T-cell (primary cell): ENCODE data around the gene HSP90AB1. TPM values are rescaled to one million over a fixed set of nuclear protein-coding genes. Genes with fewer than 3 reads are reported as not detected.

Source experiments
- ATAC-seq, 4 experiments: fragments of 200-7000 bp in 3 of 4; fragments of 150-1000 bp in 1 of 4; cut with Tn5 transposase; replicated peaks in 1 of 4; 1 replicate in 3 of 4; 2 replicates in 1 of 4; pipeline ENCODE4 v1.10.0; 2021; ENCODE audit warnings: moderate library complexity in 3 of 4, mild to moderate bottlenecking in 2 of 4, moderate number of reproducible peaks in 1 of 4
- CTCF ChIA-PET, 2 donors: fragments of 300-600 bp; sonication (Branson Sonifier 250); formaldehyde crosslinking; loops; one replicate each; lab custom pipeline; 2022; ENCODE audit warnings: antibody characterized with exemption in 2 of 2; lab: Charles Lee
- POLR2A ChIA-PET, 2 donors: fragments of 300-600 bp; sonication (Branson Sonifier 250); formaldehyde crosslinking; loops; one replicate each; lab custom pipeline; 2022; ENCODE audit warnings: antibody characterized with exemption in 2 of 2; lab: Charles Lee
- DNase-seq, 35 experiments: peaks; one replicate each; pipeline versions ENCODE4 v3.0.0 to v3.0.0-alpha.2; 2013 to 2023
- H3K27ac ChIP-seq: one replicate; pipeline ENCODE4 v1.5.1; 2013; ENCODE audit warnings: low read length
- H3K27me3 ChIP-seq, 2 experiments: replicated peaks in 1 of 2; 1 replicate in 1 of 2; 2 replicates in 1 of 2; pipeline versions ENCODE4 v1.6.1 to v1.7.0; 2013; ENCODE audit warnings: low read length in 1 of 2, mixed read lengths in 1 of 2; ENCODE audit not compliant: control insufficient read depth in 2 of 2, insufficient read depth in 2 of 2; ENCODE audit errors: extremely low read depth in 1 of 2
- H3K36me3 ChIP-seq, 2 donors: 1 replicate in 1 of 2; 2 replicates in 1 of 2; pipeline versions ENCODE4 v1.6.1 to v1.7.0; 2013; ENCODE audit warnings: low read length in 1 of 2; ENCODE audit not compliant: control insufficient read depth in 2 of 2, insufficient read depth in 1 of 2; ENCODE audit errors: extremely low read depth in 1 of 2
- H3K4me1 ChIP-seq, 2 experiments: 1 replicate in 1 of 2; 2 replicates in 1 of 2; pipeline versions ENCODE4 v1.6.1 to v1.7.0; 2013; ENCODE audit warnings: low read length in 2 of 2, mixed read lengths in 1 of 2; ENCODE audit not compliant: insufficient read depth in 2 of 2, control insufficient read depth in 1 of 2; ENCODE audit errors: extremely low read depth in 1 of 2
- H3K4me3 ChIP-seq, 2 donors: 1 replicate in 1 of 2; 2 replicates in 1 of 2; pipeline versions ENCODE4 v1.5.1 to v1.7.0; 2013; ENCODE audit warnings: mild to moderate bottlenecking in 2 of 2, low read length in 1 of 2, moderate library complexity in 1 of 2; ENCODE audit not compliant: control insufficient read depth in 1 of 2; ENCODE audit errors: extremely low read depth in 1 of 2
- H3K9me3 ChIP-seq: 2 replicates; pipeline ENCODE4 v1.7.0; 2013
- H3K27ac Mint-ChIP-seq, 2 donors: one replicate each; pipeline ENCODE4 v1.8.0; 2020 to 2021; ENCODE audit warnings: mild to moderate bottlenecking in 2 of 2, mixed read lengths in 2 of 2
- H3K27me3 Mint-ChIP-seq, 2 donors: one replicate each; pipeline ENCODE4 v1.8.0; 2021 to 2022; ENCODE audit warnings: mixed read lengths in 2 of 2
- H3K36me3 Mint-ChIP-seq: one replicate; pipeline ENCODE4 v1.8.0; 2021; ENCODE audit warnings: mixed read lengths
- H3K4me1 Mint-ChIP-seq, 3 donors: one replicate each; pipeline ENCODE4 v1.8.0; 2020 to 2022; ENCODE audit warnings: mixed read lengths in 3 of 3, mild to moderate bottlenecking in 1 of 3
- H3K4me3 Mint-ChIP-seq, 3 donors: one replicate each; pipeline ENCODE4 v1.8.0; 2020 to 2022; ENCODE audit warnings: mild to moderate bottlenecking in 3 of 3, mixed read lengths in 3 of 3, moderate library complexity in 3 of 3
- H3K9me3 Mint-ChIP-seq, 3 donors: one replicate each; pipeline ENCODE4 v1.8.0; 2020 to 2022; ENCODE audit warnings: mixed read lengths in 3 of 3
- WGBS: methylation state at CpG from one replicate; pipeline ENCODE4 v1.1.5; 2013; ENCODE audit warnings: missing lambda C conversion rate; ENCODE audit not compliant: insufficient coverage; 5-methylcytosine and 5-hydroxymethylcytosine counted together
- total RNA-seq, 35 experiments: library from RNA in 6 of 35; stranded (reverse) in 6 of 35; fragments of 120-200 nt in 1 of 35; gene quantifications; one replicate each; pipeline versions ENCODE4 v1.2.1 to v1.2.4 and lab custom pipeline; 2013 to 2026

The HSP90AB1 gene
- total RNA-seq, 5 donors from 2014 or later (not counting 1 experiment from before 2014, with no cell fraction given) = 394 to 454 (median 404) TPM

- POLR2A ChIA-PET = interaction anchor here (0.6 kb wide), 4 partner anchors 17 to 840 kb away, joined by 3 to 9 read pairs (median 6); no protein-coding TSS in a partner anchor
Measured at GRCh38 chr6:44221961-44222335, 25.0 kb upstream of the HSP90AB1 start.

GRCh38 chr6:44222486-44223318 lies 24.2 kb upstream of the HSP90AB1 start:
- no peak for DNase-seq
- H3K27me3 Mint-ChIP-seq = peaks cover 0 to 13% of the 10 kb centered on the region in 2 donors
- H3K36me3 ChIP-seq = no peaks in the 10 kb centered on the region
- H3K27ac Mint-ChIP-seq = peak overlapping the region; percentile 39 to 57
- peak overlapping the region; percentile 75 to 88 (median 77) for H3K4me3 Mint-ChIP-seq
- H3K4me1 ChIP-seq = peaks cover 9 to 40% of the 10 kb centered on the region in 2 experiments
- H3K27me3 ChIP-seq = peaks cover 0 to 34% of the 10 kb centered on the region in 2 experiments
- H3K4me3 ChIP-seq = peak overlapping the region; percentile 53 to 69
- no peak overlapping the region for H3K27ac ChIP-seq
- no peaks in the 10 kb centered on the region for H3K9me3 Mint-ChIP-seq
- WGBS = 21% methylated on average over 17 of the region's 26 CpGs
- peaks cover 21 to 43% (median 28%) of the 10 kb centered on the region in 3 donors for H3K4me1 Mint-ChIP-seq
- no peaks in the 10 kb centered on the region for H3K36me3 Mint-ChIP-seq
- peak in 2 of 4 experiments; percentile 1 to 4 for ATAC-seq
- no peaks in the 10 kb centered on the region for H3K9me3 ChIP-seq
- CTCF ChIA-PET = interaction anchor here (0.5 to 2.3 kb wide), 12 partner anchors 9 to 426 kb away, joined by 3 to 15 read pairs (median 4); partner anchors contain the start of gene SLC35B2 (in 1 of the 2)
- POLR2A ChIA-PET = interaction anchor here in 1 of 2 donors (0.6 kb wide), 1 partner anchor 841 kb away, joined by 8 read pairs; no protein-coding TSS in a partner anchor

More at GRCh38 chr6:44221961-44222335, 25.0 kb upstream of the HSP90AB1 start:
- H3K27me3 ChIP-seq = peaks cover 0 to 38% of the 10 kb centered on the region in 2 experiments
- Mint-ChIP-seq H3K27me3 (peaks cover 0 to 14% of the 10 kb centered on the region in 2 donors), H3K4me3 (peak overlapping the region in 2 of 3 donors; percentile 21 to 88), H3K9me3 (no peaks in the 10 kb centered on the region), H3K36me3 (no peaks in the 10 kb centered on the region), H3K27ac (no peak overlapping the region), H3K4me1 (peaks cover 21 to 43% (median 28%) of the 10 kb centered on the region in 3 donors)
- no peaks in the 10 kb centered on the region for H3K36me3 ChIP-seq
- WGBS = no CpG with 5 or more reads among the region's 2 CpGs
- ATAC-seq (no peak), DNase-seq (no peak)
- no peak overlapping the region for H3K27ac ChIP-seq
- H3K4me1 ChIP-seq = peaks cover 9 to 40% of the 10 kb centered on the region in 2 experiments
- CTCF ChIA-PET = interaction anchor here (0.5 to 1.8 kb wide), 3 partner anchors 20 to 425 kb away, joined by 3 to 4 read pairs (median 4); no protein-coding TSS in a partner anchor
- no peak overlapping the region for H3K4me3 ChIP-seq
- no peaks in the 10 kb centered on the region for H3K9me3 ChIP-seq

- no peaks in the 10 kb centered on the region for H3K36me3 Mint-ChIP-seq
- ATAC-seq = peak; percentile 83 to 90 (median 87)
- Histone ChIP-seq H3K27me3 (peaks cover 0 to 31% of the 10 kb centered on the region in 2 experiments), H3K4me3 (peak within 1 kb of the TSS; percentile 53 to 69), H3K27ac (no peak within 1 kb of the TSS), H3K9me3 (no peaks in the 10 kb centered on the region), H3K4me1 (peaks cover 9 to 40% of the 10 kb centered on the region in 2 experiments), H3K36me3 (no peaks in the 10 kb centered on the region)
- peaks cover 21 to 38% (median 25%) of the 10 kb centered on the region in 3 donors for H3K4me1 Mint-ChIP-seq
- ChIA-PET POLR2A (interaction anchor here in 1 of 2 donors (0.6 kb wide), 1 partner anchor 31 kb away, joined by 4 read pairs; no protein-coding TSS in a partner anchor), CTCF (interaction anchor here (0.5 to 2.3 kb wide), 13 partner anchors 11 to 165 kb away, joined by 3 to 15 read pairs (median 4); partner anchors contain the start of genes HSP90AB1 (in 1 of the 2) and SLC35B2 (in 1 of the 2))
- no peaks in the 10 kb centered on the region for H3K9me3 Mint-ChIP-seq
- under 1% methylated on average over 47 of the region's 73 CpGs for WGBS
- peaks cover 0 to 7% of the 10 kb centered on the region in 2 donors for H3K27me3 Mint-ChIP-seq
- peak within 1 kb of the TSS; percentile 75 to 88 (median 79) for H3K4me3 Mint-ChIP-seq
- peak within 1 kb of the TSS; percentile 39 to 57 for H3K27ac Mint-ChIP-seq
- peak; percentile 68 to 89 (median 81) for DNase-seq
Measured at GRCh38 chr6:44223319-44224028, 23.4 kb upstream of the HSP90AB1 start, which contains the start of gene SLC29A1. Gene SLC29A1 (plus strand): TSS chr6:44223595. CDS start chr6:44227314, 3,719 bp downstream.

GRCh38 chr6:44224029-44224964 lies 22.6 kb upstream of the HSP90AB1 start:
- ChIA-PET POLR2A (interaction anchor here in 1 of 2 donors (0.6 kb wide), 2 partner anchors 14 to 31 kb away, joined by 3 to 4 read pairs; no protein-coding TSS in a partner anchor), CTCF (interaction anchor here (0.7 to 2.3 kb wide), 12 partner anchors 10 to 89 kb away, joined by 3 to 15 read pairs (median 4); partner anchors contain the start of genes AARS2 (in 1 of the 2), HSP90AB1 (in 1 of the 2) and SLC35B2 (in 1 of the 2))
- no peak overlapping the region for H3K27ac Mint-ChIP-seq
- no peaks in the 10 kb centered on the region for H3K9me3 Mint-ChIP-seq
- H3K36me3 Mint-ChIP-seq = no peaks in the 10 kb centered on the region
- peaks cover 17 to 33% (median 20%) of the 10 kb centered on the region in 3 donors for H3K4me1 Mint-ChIP-seq
- peak overlapping the region; percentile 29 to 53 for H3K4me3 ChIP-seq
- peaks cover 0 to 3% of the 10 kb centered on the region in 2 donors for H3K27me3 Mint-ChIP-seq
- no peak overlapping the region for H3K27ac ChIP-seq
- H3K9me3 ChIP-seq = no peaks in the 10 kb centered on the region
- peak in 1 of 35 experiments; percentile 7 for DNase-seq
- peak in 2 of 4 experiments; percentile 13 to 14 for ATAC-seq
- peaks cover 0 to 23% of the 10 kb centered on the region in 2 experiments for H3K27me3 ChIP-seq
- peaks cover 7 to 33% of the 10 kb centered on the region in 2 experiments for H3K4me1 ChIP-seq
- WGBS = 15% methylated on average over 10 of the region's 18 CpGs
- H3K4me3 Mint-ChIP-seq = peak overlapping the region; percentile 73 to 88 (median 79)
- no peaks in the 10 kb centered on the region for H3K36me3 ChIP-seq

DNA sequence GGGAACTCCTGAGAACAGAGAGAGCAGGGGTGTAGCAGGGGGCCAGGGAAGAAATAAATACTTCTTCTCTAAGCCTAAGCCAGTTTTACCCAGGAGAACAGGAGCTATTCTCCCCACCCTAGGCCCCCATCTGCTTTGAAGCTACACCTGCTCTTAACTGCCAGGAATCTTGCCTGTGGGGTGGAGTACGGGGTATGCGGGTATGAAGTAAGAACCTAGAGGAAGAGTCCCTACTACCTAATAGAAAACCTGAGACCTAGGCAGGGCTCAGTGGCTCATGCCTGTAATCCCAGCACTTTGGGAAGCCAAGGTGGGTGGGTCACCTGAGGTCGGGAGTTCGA lies 22.0 kb upstream of the HSP90AB1 start:
- H3K36me3 Mint-ChIP-seq = no peaks in the 10 kb centered on the region
- ATAC-seq = no peak
- Histone ChIP-seq H3K9me3 (no peaks in the 10 kb centered on the region), H3K36me3 (no peaks in the 10 kb centered on the region), H3K27ac (no peak overlapping the region), H3K27me3 (peaks cover 0 to 16% of the 10 kb centered on the region in 2 experiments), H3K4me3 (no peak overlapping the region), H3K4me1 (peaks cover 5 to 26% of the 10 kb centered on the region in 2 experiments)
- ChIA-PET CTCF (interaction anchor here (0.5 to 2.3 kb wide), 6 partner anchors 9 to 97 kb away, joined by 3 to 15 read pairs (median 4); partner anchors contain the start of genes AARS2 (in 1 of the 2), MRPL14 (in 1 of the 2), SLC35B2 (in 1 of the 2) and TMEM63B (in 1 of the 2)), POLR2A (no interaction called here)
- H3K9me3 Mint-ChIP-seq = no peaks in the 10 kb centered on the region
- H3K27me3 Mint-ChIP-seq = peaks cover 0 to 3% of the 10 kb centered on the region in 2 donors
- no peak for DNase-seq
- WGBS = 100% methylated on average over 2 of the region's 4 CpGs
- H3K27ac Mint-ChIP-seq = no peak overlapping the region
- peaks cover 17 to 30% (median 18%) of the 10 kb centered on the region in 3 donors for H3K4me1 Mint-ChIP-seq
- H3K4me3 Mint-ChIP-seq = peak overlapping the region; percentile 28 to 88 (median 73)
